PC-9 (cell line): ENCODE measurements around the gene OR4C3. TPM values are rescaled to one million over a fixed set of nuclear protein-coding genes. Genes with fewer than 3 reads are reported as not detected.
"Not testable (repeated sequence)": the region's sequence is repeated elsewhere in the genome, so short reads cannot be mapped to it uniquely, and the experiment has no call there.

ENCODE experiments used
- BruUV-seq: library from RNA; stranded (reverse); fragments of 400-500 nt; replicated peaks from 2 replicates; lab custom pipeline; 2021; lab: Mats Ljungman, UMichigan
- CTCF ChIA-PET: fragments of 300-600 bp; sonication (Branson Sonifier 250); formaldehyde crosslinking; loops from one replicate; lab custom pipeline; 2022; ENCODE audit warnings: antibody characterized with exemption; lab: Charles Lee
- POLR2A ChIA-PET: fragments of 300-600 bp; sonication (Branson Sonifier 250); formaldehyde crosslinking; loops from one replicate; lab custom pipeline; 2022; ENCODE audit warnings: antibody characterized with exemption; ENCODE audit not compliant: unreplicated experiment; lab: Charles Lee
- DNase-seq, 2 experiments: peaks; one replicate each; pipeline versions ENCODE4 v3.0.0 to v3.0.0-alpha.2; 2015 to 2022; ENCODE audit warnings: mixed read lengths in 1 of 2
- H2AFZ ChIP-seq: fragments of 200-600 bp; sonication (generic); 2 replicates; pipeline ENCODE4 v1.8.1; 2017; ENCODE audit warnings: antibody characterized with exemption
- H3F3A ChIP-seq: fragments of 200-600 bp; sonication (generic); 2 replicates; pipeline ENCODE4 v1.8.1; 2017; ENCODE audit warnings: antibody characterized with exemption, mild to moderate bottlenecking, low read depth; ENCODE audit not compliant: insufficient read depth
- H3K27ac ChIP-seq: fragments of 200-600 bp; sonication (generic); 2 replicates; pipeline ENCODE4 v1.6.1; 2016; ENCODE audit warnings: mixed run types
- H3K27me3 ChIP-seq: fragments of 200-600 bp; sonication (generic); 2 replicates; pipeline ENCODE4 v1.6.1; 2016; ENCODE audit warnings: low read depth, mixed run types; ENCODE audit not compliant: insufficient read depth
- H3K36me3 ChIP-seq: fragments of 200-600 bp; sonication (generic); 2 replicates; pipeline ENCODE4 v1.6.1; 2016; ENCODE audit warnings: low read depth, mixed run types
- H3K4me1 ChIP-seq: fragments of 200-600 bp; sonication (generic); replicated peaks from 2 replicates; pipeline ENCODE4 v1.6.1; 2016; ENCODE audit warnings: mixed run types; ENCODE audit not compliant: insufficient read depth
- H3K4me2 ChIP-seq: fragments of 200-600 bp; sonication (generic); 2 replicates; pipeline ENCODE4 v1.6.1; 2017; ENCODE audit warnings: mixed run types
- H3K4me3 ChIP-seq: fragments of 200-600 bp; sonication (generic); 2 replicates; pipeline ENCODE4 v1.6.1; 2016; ENCODE audit warnings: mixed run types
- H3K79me2 ChIP-seq: fragments of 200-600 bp; sonication (generic); 2 replicates; pipeline ENCODE4 v1.6.1; 2017; ENCODE audit warnings: low read depth, mixed run types
- H3K9me2 ChIP-seq: fragments of 200-600 bp; sonication (generic); 2 replicates; pipeline ENCODE4 v1.8.1; 2017; ENCODE audit warnings: mild to moderate bottlenecking; ENCODE audit not compliant: insufficient read depth
- H3K9me3 ChIP-seq: fragments of 200-600 bp; sonication (generic); 2 replicates; pipeline ENCODE4 v1.8.1; 2016; ENCODE audit warnings: low read depth; ENCODE audit not compliant: insufficient read depth
- H4K20me1 ChIP-seq: fragments of 200-600 bp; sonication (generic); 2 replicates; pipeline ENCODE4 v1.8.1; 2017; ENCODE audit not compliant: insufficient read depth
- CTCF ChIP-seq: fragments of 200-600 bp; sonication (generic); conservative IDR thresholded peaks from 2 replicates; pipeline ENCODE4 v1.6.1; 2017; ENCODE audit warnings: mixed run types, antibody characterized with exemption, mild to moderate bottlenecking, moderate library complexity
- EZH2 ChIP-seq: fragments of 200-600 bp; sonication (generic); IDR thresholded peaks from 2 replicates; pipeline ENCODE4 v1.8.0; 2017; ENCODE audit warnings: antibody characterized with exemption, low read depth
- intact Hi-C: fragments of 100-400 bp; cut with micrococcal nuclease; formaldehyde crosslinking; loops from one replicate; pipeline ENCODE4 v1.10.0; 2022; ENCODE audit not compliant: unreplicated experiment
- total RNA-seq: library from RNA; stranded (reverse); gene quantifications from 2 replicates; pipeline ENCODE4 v1.2.3, GENCODE V29; 2021

Gene OR4C3
- total RNA-seq, 1 experiment from 2014 or later, result not detected

- Histone ChIP-seq H2AFZ (no peak overlapping the region), H3F3A (no peaks in the 10 kb centered on the region), H3K9me3 (no peaks in the 10 kb centered on the region), H3K4me3 (no peak overlapping the region), H3K4me2 (no peak overlapping the region), H3K79me2 (no peaks in the 10 kb centered on the region), H3K9me2 (no peaks in the 10 kb centered on the region), H3K27me3 (no peaks in the 10 kb centered on the region), H3K4me1 (no peaks in the 10 kb centered on the region), H4K20me1 (no peaks in the 10 kb centered on the region), H3K27ac (no peak overlapping the region), H3K36me3 (no peaks in the 10 kb centered on the region)
- CTCF ChIA-PET, result no interaction called here
- POLR2A ChIA-PET, result no interaction called here
- TF ChIP-seq CTCF (no peak), EZH2 (no peak)
- intact Hi-C loops, result no loop called here
- no TSS peak for BruUV-seq
- no peak for DNase-seq
Measured at GRCh38 chr11:48354677-48355076, 30.0 kb downstream of the OR4C3 start.

GRCh38 chr11:48361289-48361688 lies 36.6 kb downstream of the OR4C3 start:
- H3K9me3 ChIP-seq, DNase-seq, H3K27ac ChIP-seq, H3K4me3 ChIP-seq, H3F3A ChIP-seq, H3K4me1 ChIP-seq, H3K27me3 ChIP-seq, intact Hi-C loops, H3K36me3 ChIP-seq, H4K20me1 ChIP-seq, BruUV-seq, H2AFZ ChIP-seq, H3K9me2 ChIP-seq, POLR2A ChIA-PET, CTCF ChIA-PET, H3K79me2 ChIP-seq, H3K4me2 ChIP-seq: not testable (repeated sequence)

- BruUV-seq, result no TSS peak
- ChIA-PET POLR2A (no interaction called here), CTCF (no interaction called here)
- Histone ChIP-seq H3K9me2 (no peaks in the 10 kb centered on the region), H2AFZ (no peak within 1 kb of the TSS), H3K79me2 (no peaks in the 10 kb centered on the region), H3K36me3 (no peaks in the 10 kb centered on the region), H3K27me3 (no peaks in the 10 kb centered on the region), H3K4me3 (no peak within 1 kb of the TSS), H3K9me3 (no peaks in the 10 kb centered on the region), H3K4me2 (no peak within 1 kb of the TSS), H3K4me1 (no peaks in the 10 kb centered on the region), H3F3A (no peaks in the 10 kb centered on the region), H3K27ac (no peak within 1 kb of the TSS), H4K20me1 (no peaks in the 10 kb centered on the region)
- no peak for DNase-seq
- TF ChIP-seq EZH2, result no peak
- TF ChIP-seq CTCF, result no peak
- intact Hi-C loops, result no loop called here
Measured at GRCh38 chr11:48366365-48366764, 41.6 kb downstream of the OR4C3 start, which contains the start of gene OR4C5. OR4C5 (minus strand) TSS chr11:48366465; CDS start chr11:48366465, 0 bp downstream.

Other genes starting within 250 kb of the OR4C3 start
- not detected in 2 replicates for gene OR4B1, start 108.1 kb upstream of the OR4C3 start, total RNA-seq
- not detected in 2 replicates for gene OR4X2, start 79.8 kb upstream of the OR4C3 start, total RNA-seq
- gene OR4X1, start 61.1 kb upstream of the OR4C3 start, total RNA-seq, result not detected in 2 replicates
- not detected in 2 replicates for gene OR4S1, start 18.7 kb upstream of the OR4C3 start, total RNA-seq
- not detected in 2 replicates for gene OR4C5, start 41.5 kb downstream of the OR4C3 start, total RNA-seq
- gene OR4A47, start 163.9 kb downstream of the OR4C3 start, total RNA-seq, result not detected in 2 replicates